IPS DF 4.7 (cell line): ENCODE results near the gene ELOVL5.
"Not testable (repeated sequence)": the region's sequence is repeated elsewhere in the genome, so short reads cannot be mapped to it uniquely, and the experiment has no call there.

Source experiments
- DNase-seq: peaks from one replicate; pipeline ENCODE4 v3.0.0-alpha.2; 2013; ENCODE audit warnings: low spot score; ENCODE audit errors: extremely low read depth

ELOVL5 gene

DNA sequence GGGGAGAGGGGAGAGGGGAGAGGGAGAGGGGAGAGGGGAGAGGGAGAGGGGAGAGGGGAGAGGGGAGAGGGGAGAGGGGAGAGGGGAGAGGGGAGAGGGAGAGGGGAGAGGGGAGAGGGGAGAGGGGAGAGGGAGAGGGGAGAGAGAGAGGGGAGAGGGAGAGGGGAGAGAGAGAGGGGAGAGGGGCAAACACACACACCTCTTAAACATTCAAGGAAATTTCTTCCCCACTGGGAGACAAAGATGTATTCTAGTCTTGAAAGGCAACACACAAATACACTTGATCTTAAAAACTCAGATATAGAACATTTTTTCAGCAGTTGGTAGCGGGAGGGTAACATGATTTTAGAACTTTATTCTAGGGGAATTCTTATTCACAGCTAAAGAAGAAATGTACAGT lies 42.5 kb downstream of the ELOVL5 start:
- DNase-seq = not testable (repeated sequence)

DNA sequence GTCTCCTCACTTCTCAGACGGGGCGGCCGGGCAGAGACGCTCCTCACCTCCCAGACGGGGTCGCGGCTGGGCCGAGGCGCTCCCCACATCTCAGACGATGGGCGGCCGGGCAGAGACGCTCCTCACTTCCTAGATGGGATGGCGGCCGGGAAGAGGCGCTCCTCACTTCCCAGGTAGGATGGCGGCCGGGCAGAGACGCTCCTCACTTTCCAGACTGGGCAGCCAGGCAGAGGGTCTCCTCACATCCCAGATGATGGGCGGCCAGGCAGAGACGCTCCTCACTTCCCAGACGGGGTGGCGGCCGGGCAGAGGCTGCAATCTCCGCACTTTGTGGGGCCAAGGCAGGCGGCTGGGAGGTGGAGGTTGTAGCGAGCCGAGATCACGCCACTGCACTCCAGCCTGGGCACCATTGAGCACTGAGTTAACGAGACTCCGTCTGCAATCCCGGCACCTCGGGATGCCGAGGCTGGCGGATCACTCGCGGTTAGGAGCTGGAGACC lies 43.2 kb downstream of the ELOVL5 start:
- not testable (repeated sequence) for DNase-seq

DNA sequence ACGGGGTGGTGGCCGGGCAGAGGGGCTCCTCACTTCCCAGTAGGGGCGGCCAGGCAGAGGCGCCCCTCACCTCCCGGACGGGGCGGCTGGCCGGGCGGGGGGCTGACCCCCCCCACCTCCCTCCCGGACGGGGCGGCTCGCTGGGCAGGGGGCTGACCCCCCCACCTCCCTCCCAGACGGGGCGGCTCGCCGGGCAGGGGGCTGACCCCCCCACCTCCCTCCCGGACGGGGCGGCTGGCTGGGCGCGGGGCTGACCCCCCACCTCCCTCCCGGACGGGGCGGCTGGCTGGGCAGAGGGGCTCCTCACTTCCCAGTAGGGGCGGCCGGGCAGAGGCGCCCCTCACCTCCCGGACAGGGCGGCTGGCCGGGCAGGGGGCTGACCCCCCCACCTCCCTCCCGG lies 43.8 kb downstream of the ELOVL5 start:
- not testable (repeated sequence) for DNase-seq

DNA sequence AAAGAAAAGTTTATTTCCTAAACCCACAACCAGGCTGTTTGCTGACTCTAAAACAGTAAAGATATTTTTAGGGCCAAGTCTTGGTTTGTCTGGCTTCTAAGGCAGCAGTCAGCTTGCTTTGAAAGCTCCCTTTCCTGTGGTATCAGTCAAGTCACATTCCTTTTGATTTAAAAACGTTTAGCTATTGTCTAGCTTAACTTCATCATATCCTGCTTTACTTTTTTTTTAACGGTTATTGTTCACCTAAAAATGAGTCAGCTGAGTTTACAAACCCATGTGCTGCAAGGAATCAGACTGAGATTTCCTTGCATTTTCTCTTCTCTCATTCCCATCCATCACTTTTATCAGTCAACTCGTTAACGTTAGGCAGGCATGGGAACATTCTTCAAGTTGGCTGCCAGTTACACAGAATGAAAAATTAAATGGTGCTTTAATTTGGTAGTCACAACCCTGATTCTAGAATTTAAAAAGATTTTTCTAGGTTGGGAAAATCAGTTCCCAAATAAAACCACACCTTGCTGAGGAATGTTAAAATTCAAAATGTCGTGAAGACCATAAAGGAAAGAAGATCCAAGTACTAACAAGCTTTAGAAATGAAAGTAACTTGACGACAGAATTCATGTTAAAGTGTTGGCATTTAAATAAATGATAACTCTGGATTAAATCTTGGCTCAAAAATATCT lies 45.9 kb downstream of the ELOVL5 start:
- DNase-seq = no peak

DNA sequence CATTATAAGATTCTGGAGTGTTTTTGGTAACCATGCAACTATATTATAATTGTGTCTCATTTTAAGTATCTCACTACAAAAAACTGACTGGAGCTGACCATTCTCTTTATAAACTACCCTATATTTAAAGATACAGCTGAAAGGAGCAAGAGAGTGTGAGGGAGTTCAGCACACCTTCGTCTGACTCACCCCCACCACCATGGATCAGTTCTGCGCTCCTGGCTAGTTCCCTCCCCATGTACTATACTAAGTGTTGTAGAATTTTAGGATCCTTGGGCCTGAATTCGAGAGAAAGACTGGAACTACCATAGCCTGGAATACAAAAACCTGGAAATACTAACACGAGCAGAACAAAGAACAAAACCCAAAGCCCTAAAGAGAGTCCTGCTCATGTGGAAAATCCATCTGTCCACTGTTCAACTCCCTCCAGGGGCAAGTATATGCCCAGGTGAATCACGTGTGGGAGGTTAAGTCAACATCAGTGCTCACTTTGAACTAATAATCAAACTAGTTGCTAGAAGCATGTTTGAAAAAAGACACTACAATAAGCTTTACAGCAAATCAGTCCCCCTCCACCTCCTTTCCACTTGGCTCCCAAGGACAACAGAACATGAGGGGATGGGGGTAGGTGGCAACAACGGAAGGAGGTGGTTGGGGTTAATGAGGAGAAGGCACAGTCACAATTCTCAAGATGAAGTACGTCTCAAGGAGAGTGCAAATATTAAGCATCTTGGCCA lies 46.8 kb downstream of the ELOVL5 start:
- DNase-seq = no peak

DNA sequence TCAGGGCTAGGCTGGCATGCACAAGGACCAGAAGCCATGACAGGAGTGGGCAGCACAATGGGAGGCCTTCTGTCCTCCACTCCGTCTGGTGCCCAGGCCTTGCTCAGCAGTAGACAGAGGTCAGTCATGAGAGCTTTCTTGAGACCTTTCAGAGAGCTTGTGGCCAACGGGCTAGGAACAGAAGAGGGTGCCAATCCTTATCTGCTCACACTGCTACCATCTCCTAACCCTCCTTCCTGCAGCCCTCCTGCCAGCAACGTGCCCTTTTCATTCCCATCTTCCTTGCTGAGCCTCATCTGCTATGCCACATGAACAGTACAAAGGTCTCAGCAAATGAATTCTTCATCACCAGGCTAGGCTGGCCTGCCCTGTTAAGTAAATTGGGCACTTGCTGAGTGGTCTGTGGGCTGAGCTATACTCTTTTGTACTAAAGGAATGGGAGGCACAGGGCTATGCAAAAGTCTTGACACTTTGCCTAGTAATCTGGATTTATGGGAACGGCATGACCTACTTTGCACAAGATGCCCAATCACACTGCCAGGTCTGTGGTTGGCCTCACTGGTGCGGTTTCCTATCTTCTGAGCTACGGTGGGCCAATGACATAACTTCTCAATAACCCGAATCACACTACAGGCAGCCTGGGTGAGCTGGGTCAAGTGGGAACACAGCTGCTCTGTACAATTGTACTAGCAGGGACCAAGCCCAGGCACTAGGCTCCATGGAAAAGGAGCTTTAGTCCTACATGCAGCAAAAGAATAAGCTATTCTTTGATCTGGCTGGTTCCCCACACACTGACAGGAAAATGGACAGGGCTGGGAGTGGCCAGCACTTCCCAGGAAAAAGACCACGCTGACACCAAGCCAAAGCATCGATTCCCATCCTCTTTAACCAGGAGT lies 47.8 kb downstream of the ELOVL5 start:
- no peak for DNase-seq

DNA sequence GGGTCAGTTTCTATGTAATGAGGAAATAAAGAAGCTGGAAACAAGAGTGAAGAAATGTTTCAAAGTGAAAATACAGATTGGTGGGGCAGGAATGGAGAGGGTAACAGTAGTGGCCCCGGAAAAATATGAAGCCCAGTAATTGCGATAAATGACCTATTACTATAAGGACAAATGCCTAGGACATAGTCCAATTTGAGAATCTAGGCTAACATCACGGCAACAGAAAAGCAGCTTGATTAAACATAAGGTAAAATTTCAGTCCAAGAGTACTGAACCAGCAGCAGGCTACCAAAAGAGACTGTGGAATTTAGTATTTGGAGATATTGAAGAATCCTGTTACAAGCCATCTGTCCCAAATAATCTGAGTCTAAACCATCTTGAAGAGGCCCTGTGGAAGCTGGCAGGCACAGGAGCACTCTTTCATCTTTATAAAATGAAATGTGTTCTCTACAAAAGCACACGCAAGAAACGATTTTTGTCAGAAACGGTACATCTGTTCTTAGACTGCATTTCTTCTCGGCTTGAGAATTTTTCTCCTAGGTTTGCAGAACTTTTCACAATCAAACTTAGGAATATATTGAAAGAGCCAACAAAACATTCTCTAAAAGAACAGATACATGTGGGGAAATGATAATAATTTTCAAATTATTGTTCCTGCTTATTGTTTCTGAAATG lies 49.3 kb downstream of the ELOVL5 start:
- DNase-seq = no peak

DNA sequence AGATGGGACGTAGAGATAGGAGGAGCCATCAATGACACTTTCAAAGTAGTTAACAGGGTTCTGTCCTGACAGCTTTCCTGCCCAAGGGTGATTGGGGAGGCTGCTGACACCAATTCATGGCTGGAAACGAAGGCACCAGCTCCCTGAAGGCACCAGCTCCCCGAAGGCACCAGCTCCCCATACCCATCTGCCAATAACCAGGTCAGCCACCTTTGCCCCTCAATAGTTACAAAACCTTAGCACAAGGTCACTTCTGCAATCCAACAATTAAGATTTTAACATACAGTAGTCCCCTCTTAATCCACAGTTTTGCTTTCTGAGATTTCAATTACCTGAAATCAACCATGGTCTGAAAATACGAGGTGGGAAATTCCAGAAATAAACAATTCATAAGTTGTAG lies 51.7 kb downstream of the ELOVL5 start:
- DNase-seq = no peak

DNA sequence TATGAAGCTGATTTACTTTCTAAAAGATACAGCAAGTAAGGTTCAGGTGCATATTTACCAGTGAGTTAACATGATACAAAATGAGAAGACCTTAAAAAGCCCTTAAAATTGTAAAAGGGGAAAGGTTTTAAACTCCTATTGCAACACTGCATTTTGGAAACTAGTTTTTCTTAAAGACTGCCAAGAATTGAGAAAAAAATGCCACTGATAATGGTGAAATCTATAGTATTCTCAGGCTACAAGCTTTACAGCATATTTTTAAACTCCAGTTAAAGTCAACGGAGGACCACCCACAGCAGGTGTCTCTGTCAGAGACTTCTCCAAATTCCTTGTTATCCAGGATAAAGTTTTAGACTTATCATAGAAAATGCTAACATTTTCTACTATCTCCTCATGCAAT lies 53.6 kb downstream of the ELOVL5 start:
- no peak for DNase-seq

DNA sequence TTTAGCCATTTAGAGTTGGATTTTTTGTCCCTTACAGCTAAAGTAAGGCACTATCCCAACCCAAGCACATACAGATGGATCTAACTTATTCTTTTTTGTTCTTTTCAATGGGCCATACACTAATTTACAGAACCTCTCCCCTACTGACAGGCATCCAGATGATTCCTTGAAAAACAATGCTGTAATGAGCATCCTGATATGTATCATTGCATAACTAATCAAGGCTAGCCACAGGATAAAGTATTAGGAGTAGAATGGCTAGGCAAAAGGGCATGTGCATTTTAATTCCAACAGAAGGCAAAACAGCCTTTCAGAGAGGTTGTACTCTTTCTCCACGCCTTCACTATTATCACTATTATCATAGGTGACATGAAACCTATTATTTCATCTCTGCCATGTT lies 54.1 kb downstream of the ELOVL5 start:
- no peak for DNase-seq

DNA sequence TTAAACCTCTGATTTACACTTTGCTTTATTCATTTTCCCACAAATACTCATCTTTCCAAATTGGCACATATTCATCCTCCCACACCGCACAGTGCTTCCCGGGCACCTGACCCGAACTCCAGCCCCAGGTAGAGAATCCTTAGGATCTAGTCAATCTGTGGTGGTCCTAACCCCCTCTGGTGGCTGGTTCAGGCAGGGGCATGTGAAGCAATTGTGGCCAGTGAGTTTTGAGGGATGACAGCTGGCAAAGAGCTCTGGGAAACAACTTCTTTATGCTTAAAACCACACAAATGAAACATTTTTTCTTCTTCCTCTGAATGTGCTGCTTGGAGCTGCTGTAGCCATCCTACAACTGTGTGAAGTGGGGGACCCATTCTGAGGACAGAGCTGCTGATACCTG lies 54.7 kb downstream of the ELOVL5 start:
- DNase-seq = no peak

DNA sequence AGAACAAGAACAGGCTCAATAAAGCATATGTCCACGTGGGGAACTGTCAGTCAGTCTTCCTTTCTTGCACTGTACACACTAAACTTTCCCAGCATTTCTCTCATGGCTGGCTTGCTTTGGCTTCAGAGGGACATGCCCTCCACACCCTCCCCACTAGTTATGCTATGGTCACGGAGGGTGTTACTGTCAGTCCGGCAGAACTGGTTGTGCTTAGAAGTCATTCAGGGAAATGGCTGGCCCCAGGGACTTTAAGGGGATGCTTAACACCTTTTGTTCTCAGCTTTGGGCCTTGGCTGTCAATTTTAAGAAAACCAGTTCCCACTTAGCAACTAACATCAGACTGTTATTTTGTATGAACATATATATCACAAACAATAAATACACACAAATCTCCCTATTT lies 55.1 kb downstream of the ELOVL5 start:
- no peak for DNase-seq

DNA sequence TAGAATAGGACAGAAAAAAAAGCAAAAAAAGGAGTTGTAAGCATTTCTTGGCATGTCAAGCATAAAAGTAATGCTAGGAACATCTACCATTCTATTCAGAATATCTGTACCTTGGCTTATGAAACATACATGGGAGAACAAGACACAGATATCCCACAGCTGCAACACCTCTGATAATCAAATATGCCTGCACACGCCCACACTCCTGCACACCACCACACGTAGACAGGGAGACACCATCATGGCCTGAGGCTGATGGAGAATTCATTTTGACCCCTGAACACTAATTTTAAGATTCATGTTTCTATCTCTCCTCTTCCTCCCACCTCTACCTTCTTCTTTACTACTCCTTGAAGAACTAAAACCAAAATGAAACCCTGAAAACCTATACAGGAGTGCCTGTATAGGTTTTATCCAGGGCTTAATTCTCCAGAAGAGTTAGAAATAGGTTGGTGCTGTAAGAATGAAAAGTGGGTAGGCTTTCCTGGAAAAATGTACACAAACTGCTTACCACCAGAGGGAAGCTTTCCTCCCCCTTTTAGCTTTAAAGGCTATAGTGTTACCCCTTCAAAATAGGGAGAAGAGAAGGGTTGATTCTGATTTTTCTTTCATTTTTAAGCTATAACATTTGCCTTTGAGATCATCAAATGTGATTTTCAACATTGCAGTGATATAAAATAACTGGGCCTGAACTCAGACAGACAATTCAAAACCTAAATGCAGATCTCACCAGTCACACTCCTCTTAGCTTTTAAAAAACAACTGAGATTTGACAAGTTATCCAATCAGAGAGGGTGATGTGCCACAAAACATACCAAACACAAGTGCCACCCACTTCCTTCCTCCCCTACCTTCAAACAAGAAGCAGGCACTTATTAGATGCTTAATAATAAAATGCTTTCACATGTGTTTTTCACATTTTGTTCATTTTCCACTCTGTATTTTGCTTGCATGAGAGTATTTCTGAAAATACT lies 57.9 kb downstream of the ELOVL5 start:
- no peak for DNase-seq

DNA sequence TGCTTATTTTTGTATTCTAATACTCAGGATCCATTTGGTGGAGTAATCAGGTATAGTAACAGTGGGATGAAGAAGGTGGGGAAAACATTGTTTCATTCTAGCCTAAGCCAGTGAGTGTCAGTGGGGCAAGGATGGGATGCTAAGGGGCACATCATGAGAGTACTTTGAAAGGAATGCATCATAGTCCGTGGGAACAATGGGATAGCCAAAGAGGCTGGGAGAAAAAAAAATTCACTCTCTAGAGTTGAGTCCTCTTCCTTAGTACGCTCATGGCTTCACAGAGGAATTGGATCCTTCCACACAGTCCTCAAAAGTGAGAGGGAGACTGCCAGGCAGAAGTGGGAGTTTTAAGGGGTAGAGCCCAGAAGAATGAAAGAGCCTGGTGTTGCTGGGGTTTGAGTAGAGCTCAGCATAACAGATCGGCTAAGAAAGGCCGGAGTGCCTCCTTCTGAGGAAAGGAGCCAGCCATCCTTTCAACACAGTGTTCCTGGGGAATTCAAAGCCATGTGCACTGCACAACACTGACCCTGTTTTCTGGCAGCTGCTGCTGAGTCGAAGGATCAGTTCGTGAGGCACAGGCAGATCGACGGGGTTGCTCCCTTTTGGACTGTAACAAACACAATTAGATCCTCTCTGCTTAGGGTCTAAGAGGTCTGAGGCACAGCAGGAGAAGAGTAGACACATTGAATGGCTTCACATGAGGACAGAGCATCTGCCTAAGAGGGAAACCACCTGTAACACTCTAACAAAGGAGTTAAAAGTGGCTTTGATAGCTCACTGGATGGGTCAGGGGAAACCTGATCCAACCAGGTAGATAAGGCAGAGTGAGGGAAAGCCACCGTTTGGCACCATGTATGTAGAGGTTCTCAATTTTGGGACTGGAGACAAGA lies 61.2 kb downstream of the ELOVL5 start:
- no peak for DNase-seq

DNA sequence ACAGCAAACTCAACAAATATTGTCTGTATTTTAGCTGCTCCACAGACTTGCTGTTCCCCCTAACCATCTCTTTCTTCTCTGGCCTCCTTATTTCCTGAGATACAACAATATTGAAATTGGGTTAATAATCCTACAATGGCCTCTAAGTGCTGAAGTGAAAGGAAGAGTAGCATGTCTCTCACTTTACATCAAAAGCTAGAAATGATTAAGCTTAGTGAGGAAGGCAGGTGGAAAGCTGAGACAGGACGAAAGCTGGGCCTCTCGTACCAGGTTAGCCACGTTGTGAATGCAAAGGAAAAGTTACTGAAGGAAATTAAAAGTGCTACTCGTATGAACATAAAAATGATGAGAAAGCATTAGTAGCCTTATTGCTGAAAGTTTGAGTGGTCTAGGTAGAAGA lies 63.8 kb downstream of the ELOVL5 start:
- DNase-seq = no peak

DNA sequence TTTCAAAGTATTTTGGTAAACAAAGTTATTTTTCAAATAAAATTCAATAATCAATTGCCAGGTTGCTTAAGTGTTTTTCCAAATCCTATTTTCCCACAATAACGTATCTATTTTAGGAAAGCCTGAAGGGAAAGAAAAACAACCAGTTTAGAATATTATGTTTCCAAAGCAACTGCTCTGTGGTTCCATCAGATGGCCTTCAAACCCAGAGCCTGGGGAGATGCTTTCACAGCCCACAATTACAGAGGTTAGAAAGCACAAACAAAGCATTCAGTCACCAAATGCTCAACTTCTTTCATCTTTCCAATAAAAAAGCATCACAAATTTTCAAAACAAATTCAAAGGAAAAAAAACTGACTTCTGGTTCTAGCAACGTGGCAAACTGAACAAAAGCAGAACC lies 66.0 kb downstream of the ELOVL5 start:
- DNase-seq = no peak

DNA sequence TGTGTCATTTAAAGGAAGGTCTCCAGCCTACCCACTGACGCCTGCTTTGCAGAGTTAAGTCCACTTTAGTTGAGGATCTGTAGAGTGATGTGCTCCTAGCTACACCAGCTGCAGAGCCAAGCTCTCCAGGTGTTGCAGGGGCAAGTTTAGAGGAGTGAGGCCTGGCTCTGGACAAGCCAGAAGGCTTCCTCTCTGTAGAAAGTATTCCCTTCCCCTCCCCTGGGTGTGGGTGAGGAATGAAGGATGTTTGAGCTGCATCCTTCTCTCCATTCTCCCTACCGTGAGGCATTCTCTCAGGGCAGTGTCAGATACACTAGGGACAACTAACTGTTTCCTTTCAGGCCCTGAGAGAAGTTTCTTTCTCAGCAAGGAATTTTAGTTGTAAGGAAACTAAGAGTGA lies 66.5 kb downstream of the ELOVL5 start:
- DNase-seq = no peak

DNA sequence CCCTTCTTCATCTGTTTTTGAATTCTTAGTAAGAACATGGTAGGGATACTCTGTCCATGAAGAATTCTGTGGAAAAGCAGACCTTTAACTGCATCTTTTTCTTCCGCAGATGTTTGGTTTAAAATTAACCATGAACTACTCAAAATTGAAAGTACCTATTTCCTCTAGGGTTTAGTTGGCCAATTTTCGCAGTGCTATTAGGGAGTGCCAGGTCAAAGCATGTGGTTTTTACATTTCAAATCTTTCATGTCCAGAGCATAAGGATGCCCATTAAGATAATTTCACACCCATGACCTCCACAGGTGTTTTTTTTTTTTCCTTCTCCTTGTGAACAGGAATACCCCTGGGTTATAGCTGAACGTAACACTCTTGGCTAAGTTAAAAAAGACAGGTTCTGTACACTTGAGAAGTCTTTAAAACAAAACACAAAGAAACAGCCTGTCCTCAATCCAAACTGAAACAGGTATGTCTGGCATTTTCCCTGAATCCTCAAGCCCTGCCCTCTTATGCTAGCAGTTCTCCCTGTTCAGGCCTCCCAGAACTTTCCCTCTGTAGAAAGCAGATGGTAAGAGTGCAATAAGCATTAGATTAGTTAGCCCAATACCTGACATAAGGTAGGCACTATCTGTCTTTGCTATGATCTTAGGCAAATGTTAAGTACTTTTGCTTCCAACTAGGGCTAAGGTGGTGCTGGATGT lies 67.1 kb downstream of the ELOVL5 start:
- no peak for DNase-seq

DNA sequence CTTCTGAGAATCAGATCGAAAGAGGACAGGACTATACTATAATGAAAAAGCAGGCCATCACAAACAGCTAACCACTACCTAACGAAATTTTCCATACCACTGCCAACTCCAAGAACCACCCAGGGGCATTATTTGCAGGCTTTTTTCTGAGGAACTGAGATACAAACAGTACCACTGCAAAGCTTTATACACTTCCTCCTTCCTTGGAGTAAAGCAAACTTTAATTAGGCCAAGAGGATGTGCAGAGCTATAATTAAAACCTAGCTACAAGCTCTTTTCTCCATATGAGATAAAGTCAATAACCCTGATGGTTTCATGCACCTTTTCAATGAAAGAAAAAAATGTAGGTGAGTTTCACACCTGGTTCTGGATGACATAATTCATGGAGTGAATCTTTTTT lies 68.5 kb downstream of the ELOVL5 start:
- DNase-seq = no peak
